IPS-20b (cell line): ENCODE measurements around the gene CDC5L.

Source experiments
- H3K27ac ChIP-seq: one replicate; pipeline ENCODE4 v1.5.1; 2013; ENCODE audit warnings: low read length
- H3K27me3 ChIP-seq: 2 replicates; pipeline ENCODE4 v1.6.1; 2013; ENCODE audit warnings: mild to moderate bottlenecking, low read length, inconsistent platforms; ENCODE audit not compliant: insufficient read depth
- H3K36me3 ChIP-seq: 2 replicates; pipeline ENCODE4 v1.6.1; 2013; ENCODE audit warnings: low read depth, mild to moderate bottlenecking, inconsistent platforms, low read length, moderate library complexity; ENCODE audit not compliant: insufficient read depth
- H3K4me1 ChIP-seq: 2 replicates; pipeline ENCODE4 v1.6.1; 2013; ENCODE audit warnings: mild to moderate bottlenecking, control low read depth, inconsistent platforms, low read length, moderate library complexity; ENCODE audit not compliant: insufficient read depth
- H3K4me3 ChIP-seq: 2 replicates; pipeline ENCODE4 v1.5.1; 2013; ENCODE audit warnings: mild to moderate bottlenecking, low read length, inconsistent platforms
- H3K9ac ChIP-seq: 2 replicates; pipeline ENCODE4 v1.6.1; 2013; ENCODE audit warnings: low read depth, mild to moderate bottlenecking, inconsistent platforms, low read length, moderate library complexity
- H3K9me3 ChIP-seq: 2 replicates; pipeline ENCODE4 v1.6.1; 2013; ENCODE audit warnings: mild to moderate bottlenecking, low read depth, low read length, inconsistent platforms; ENCODE audit not compliant: insufficient read depth

CDC5L gene

DNA sequence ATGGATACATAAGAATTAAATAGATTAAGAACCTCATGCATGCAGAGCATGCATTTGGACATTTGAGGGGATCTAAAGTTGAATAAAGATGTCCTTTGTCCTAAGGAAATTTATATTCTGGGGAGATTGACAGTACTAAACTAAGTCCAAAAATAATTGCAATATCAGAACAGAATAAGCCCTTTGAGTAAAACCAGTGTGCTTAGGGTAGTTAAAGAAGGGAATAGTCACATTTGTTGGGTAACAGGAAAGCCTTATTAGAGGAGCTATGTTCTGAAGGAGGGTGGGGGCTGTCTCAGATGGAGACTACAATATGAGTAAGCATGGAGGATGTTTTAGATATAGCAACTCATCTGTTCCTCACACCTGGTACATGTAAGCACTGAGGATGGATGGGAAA lies 35.8 kb downstream of the CDC5L start:
- Histone ChIP-seq H3K9ac (no peak overlapping the region), H3K9me3 (no peaks in the 10 kb centered on the region), H3K27me3 (no peaks in the 10 kb centered on the region), H3K4me1 (no peaks in the 10 kb centered on the region), H3K4me3 (no peak overlapping the region), H3K27ac (no peak overlapping the region), H3K36me3 (peaks cover 91% of the 10 kb centered on the region)

DNA sequence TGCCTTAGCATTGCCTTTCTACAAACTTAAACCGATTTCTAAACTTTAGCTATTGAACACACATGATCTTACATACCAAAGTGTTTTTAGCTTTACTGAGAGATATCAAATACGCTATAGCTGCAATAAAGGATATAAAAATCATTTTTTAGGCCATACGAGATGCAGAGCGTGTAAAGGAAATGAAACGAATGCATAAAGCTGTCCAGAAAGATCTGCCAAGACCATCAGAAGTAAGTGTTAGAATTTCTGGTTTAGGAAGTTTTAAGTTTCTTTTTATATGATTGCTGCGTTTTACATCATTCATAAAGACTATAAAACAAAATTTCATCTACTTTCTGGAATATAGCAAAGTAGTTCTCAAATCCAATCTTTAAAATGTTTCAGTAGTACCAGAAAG lies 38.4 kb downstream of the CDC5L start:
- peaks cover 94% of the 10 kb centered on the region for H3K36me3 ChIP-seq
- no peak overlapping the region for H3K9ac ChIP-seq
- no peaks in the 10 kb centered on the region for H3K9me3 ChIP-seq
- no peaks in the 10 kb centered on the region for H3K4me1 ChIP-seq
- H3K27me3 ChIP-seq = no peaks in the 10 kb centered on the region
- H3K4me3 ChIP-seq = no peak overlapping the region
- H3K27ac ChIP-seq = no peak overlapping the region

DNA sequence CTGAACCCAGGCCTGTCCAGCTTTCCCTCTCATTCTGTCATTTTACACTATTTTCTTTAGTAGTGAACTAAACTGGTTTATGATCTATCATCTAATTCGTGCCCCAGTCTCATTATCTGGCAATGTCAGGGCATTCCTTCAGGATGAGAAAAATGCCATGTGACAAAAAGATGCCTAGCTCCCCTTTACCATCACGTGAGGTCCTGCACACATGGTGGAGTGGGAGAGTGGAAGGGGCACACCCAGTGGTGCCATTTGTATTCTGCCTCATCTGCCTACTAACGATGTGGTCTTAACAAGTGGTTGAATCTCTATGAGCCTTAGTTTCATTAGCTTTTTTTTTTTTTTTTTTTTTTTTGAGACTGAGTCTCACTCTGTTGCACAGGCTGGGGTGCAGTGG lies 41.2 kb downstream of the CDC5L start:
- H3K4me1 ChIP-seq = no peaks in the 10 kb centered on the region
- no peaks in the 10 kb centered on the region for H3K9me3 ChIP-seq
- no peak overlapping the region for H3K9ac ChIP-seq
- H3K27ac ChIP-seq = no peak overlapping the region
- H3K27me3 ChIP-seq = no peaks in the 10 kb centered on the region
- peaks cover 90% of the 10 kb centered on the region for H3K36me3 ChIP-seq
- no peak overlapping the region for H3K4me3 ChIP-seq

GRCh38 chr6:44430326-44430725 lies 42.8 kb downstream of the CDC5L start:
- H3K27me3 ChIP-seq = no peaks in the 10 kb centered on the region
- no peak overlapping the region for H3K27ac ChIP-seq
- H3K36me3 ChIP-seq = peaks cover 79% of the 10 kb centered on the region
- no peaks in the 10 kb centered on the region for H3K9me3 ChIP-seq
- H3K4me3 ChIP-seq = no peak overlapping the region
- no peaks in the 10 kb centered on the region for H3K4me1 ChIP-seq
- H3K9ac ChIP-seq = no peak overlapping the region

DNA sequence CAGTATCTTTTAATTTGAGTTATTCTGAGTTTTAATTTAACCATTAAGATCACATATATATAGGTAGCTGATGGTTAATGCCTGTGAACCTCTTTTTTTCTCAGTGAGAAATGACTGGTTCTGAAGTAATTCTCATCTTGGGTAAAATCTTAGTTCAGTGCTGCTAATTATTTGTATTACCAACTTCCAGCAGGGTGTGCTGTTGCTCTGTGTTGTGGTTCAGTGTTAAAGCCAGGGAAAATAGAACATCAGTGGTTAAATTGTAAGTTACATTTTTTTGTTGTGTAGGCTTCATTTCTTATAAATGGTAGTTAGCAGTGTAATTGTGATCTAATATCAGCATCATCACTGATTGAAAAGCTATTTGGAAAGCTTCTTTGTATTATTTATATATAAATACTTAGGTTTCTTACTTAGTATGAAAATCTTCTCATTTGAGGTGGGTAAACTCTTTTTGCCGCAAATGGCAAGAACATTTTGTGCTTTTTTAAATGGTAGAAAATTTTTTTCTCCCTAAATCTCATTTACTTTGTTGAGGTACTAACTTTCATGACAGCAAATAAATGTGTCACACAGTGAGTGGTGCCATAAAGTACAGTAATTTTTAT lies 43.7 kb downstream of the CDC5L start:
- no peak overlapping the region for H3K9ac ChIP-seq
- H3K4me3 ChIP-seq = no peak overlapping the region
- no peak overlapping the region for H3K27ac ChIP-seq

GRCh38 chr6:44432227-44432626 lies 44.7 kb downstream of the CDC5L start:
- H3K36me3 ChIP-seq = peaks cover 61% of the 10 kb centered on the region

More for the DNA sequence above, 43.7 kb downstream of the CDC5L start:
- no peaks in the 10 kb centered on the region for H3K27me3 ChIP-seq
- no peaks in the 10 kb centered on the region for H3K4me1 ChIP-seq
- peaks cover 71% of the 10 kb centered on the region for H3K36me3 ChIP-seq
- no peaks in the 10 kb centered on the region for H3K9me3 ChIP-seq

DNA sequence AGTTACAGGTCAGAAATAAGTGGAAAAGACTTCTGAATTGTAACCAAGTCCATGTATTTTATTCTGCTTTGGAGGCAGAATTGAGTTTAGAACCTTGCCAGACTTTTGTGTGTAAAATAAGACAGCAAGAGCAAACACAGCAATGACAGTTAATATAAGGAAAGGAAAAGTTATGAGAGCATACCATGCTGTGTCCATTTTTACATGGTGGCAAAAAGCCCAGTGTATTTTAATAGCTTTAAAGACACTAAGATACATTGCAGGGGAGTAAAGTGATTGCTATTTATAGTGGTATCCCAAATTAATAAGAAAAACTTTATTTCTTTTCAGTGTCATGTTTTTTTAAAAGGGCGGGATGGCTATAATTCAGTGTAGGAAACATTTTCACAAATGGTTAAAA lies 45.2 kb downstream of the CDC5L start:
- Histone ChIP-seq H3K4me1 (no peaks in the 10 kb centered on the region), H3K27ac (no peak overlapping the region), H3K36me3 (peaks cover 59% of the 10 kb centered on the region), H3K9me3 (no peaks in the 10 kb centered on the region), H3K27me3 (no peaks in the 10 kb centered on the region), H3K4me3 (no peak overlapping the region), H3K9ac (no peak overlapping the region)

More at GRCh38 chr6:44432227-44432626, 44.7 kb downstream of the CDC5L start:
- no peak overlapping the region for H3K4me3 ChIP-seq
- H3K9me3 ChIP-seq = no peaks in the 10 kb centered on the region
- no peak overlapping the region for H3K27ac ChIP-seq
- no peaks in the 10 kb centered on the region for H3K4me1 ChIP-seq
- H3K9ac ChIP-seq = no peak overlapping the region
- H3K27me3 ChIP-seq = no peaks in the 10 kb centered on the region

GRCh38 chr6:44435500-44435899 lies 48.0 kb downstream of the CDC5L start:
- no peaks in the 10 kb centered on the region for H3K9me3 ChIP-seq
- H3K4me3 ChIP-seq = no peak overlapping the region
- peaks cover 38% of the 10 kb centered on the region for H3K36me3 ChIP-seq
- H3K9ac ChIP-seq = no peak overlapping the region
- H3K27ac ChIP-seq = no peak overlapping the region
- H3K4me1 ChIP-seq = no peaks in the 10 kb centered on the region
- no peaks in the 10 kb centered on the region for H3K27me3 ChIP-seq

DNA sequence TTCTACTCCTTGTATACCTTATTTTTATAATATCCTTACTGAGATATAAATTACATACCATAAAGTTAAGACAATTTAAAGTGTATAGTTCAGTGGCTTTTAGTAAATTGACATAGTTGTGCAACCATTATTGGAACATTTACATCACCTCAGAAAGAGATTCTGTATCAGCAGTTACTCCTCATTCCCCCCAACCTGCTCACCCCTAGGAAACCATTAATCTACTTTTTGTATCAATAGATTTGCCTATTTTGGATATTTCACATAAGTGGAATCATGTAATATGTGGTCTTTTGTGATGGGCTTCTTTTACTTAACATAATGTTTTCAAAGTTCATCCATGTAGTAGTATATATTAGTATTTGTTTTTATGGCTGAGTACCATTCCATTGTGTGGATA lies 51.3 kb downstream of the CDC5L start:
- H3K9ac ChIP-seq = no peak overlapping the region
- no peak overlapping the region for H3K4me3 ChIP-seq
- H3K9me3 ChIP-seq = no peaks in the 10 kb centered on the region
- no peaks in the 10 kb centered on the region for H3K27me3 ChIP-seq
- no peak overlapping the region for H3K27ac ChIP-seq
- H3K4me1 ChIP-seq = no peaks in the 10 kb centered on the region
- H3K36me3 ChIP-seq = peaks cover 23% of the 10 kb centered on the region

DNA sequence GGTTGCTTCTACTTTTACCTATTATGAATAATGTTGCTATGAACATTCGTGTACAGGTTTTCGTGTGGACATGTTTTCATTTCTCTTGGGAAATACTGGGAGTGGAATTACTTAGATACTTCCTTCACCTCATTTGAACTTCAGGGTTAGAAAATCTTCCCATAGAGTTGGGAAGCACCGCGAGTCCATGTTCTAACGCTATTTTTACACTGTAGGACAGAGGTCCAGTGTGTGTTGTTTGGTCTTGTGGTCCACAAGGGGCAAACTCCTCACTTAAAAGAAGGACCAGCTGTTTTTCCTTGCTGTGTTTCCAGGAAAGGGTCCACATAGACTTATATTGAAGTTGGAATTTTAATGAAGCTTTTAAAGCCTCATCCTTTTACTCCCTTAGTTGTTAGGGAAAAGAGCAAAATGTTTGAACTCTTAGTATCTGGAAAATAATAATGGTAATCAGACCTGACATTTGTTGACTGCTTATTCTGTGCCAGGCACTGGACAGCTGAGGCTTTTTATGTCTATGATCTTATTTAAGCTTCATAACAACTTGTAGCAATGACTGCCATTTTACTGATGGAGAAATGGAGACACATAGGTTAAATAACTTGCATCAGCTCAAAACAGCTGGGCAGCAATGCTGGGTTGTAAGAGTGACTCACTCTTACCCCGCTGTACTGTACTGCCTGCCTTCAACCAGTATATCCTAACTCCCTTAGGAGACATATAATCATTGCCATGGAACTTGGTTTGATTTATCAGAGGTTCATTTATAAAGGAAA lies 52.0 kb downstream of the CDC5L start:
- Histone ChIP-seq H3K4me3 (no peak overlapping the region), H3K27ac (no peak overlapping the region), H3K27me3 (no peaks in the 10 kb centered on the region), H3K36me3 (peaks cover 18% of the 10 kb centered on the region), H3K9me3 (no peaks in the 10 kb centered on the region), H3K4me1 (no peaks in the 10 kb centered on the region), H3K9ac (no peak overlapping the region)

DNA sequence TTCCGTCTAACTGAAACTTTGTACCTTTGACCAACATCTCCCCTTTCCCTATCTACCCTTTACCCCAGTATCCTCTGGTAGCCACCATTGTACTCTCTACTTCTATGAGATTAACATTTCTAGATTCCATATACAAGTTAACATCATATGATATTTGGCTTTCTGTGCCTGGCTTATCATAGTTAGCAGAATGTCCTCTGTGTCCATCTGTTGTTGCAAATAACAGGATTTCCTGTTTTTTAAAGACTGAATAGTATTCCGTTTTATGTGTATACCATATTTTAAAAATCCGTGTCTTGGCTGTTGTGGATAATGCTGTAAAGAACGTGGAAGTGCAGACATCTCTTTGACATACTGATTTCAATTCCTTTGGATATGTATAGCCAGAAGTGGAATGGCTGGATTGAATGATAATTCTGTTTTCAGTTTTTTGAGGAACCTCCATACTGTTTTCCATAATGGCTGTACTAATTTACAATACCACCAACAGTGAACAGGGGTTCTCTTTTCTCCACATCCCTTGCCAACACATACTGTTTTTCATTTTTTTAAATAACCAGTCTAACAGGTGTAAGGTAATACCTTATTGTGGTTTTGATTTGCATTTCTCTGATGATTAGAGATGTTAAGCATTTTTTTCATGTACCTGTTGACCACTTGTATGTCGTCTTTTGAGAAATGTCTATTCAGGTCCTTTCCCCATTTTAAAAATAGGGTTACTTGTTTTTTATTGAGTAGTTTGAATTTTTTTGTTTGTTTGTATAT lies 53.8 kb downstream of the CDC5L start:
- peaks cover 34% of the 10 kb centered on the region for H3K36me3 ChIP-seq
- no peak overlapping the region for H3K9ac ChIP-seq
- no peaks in the 10 kb centered on the region for H3K9me3 ChIP-seq
- H3K27me3 ChIP-seq = no peaks in the 10 kb centered on the region
- no peak overlapping the region for H3K4me3 ChIP-seq
- H3K4me1 ChIP-seq = no peaks in the 10 kb centered on the region
- H3K27ac ChIP-seq = no peak overlapping the region

DNA sequence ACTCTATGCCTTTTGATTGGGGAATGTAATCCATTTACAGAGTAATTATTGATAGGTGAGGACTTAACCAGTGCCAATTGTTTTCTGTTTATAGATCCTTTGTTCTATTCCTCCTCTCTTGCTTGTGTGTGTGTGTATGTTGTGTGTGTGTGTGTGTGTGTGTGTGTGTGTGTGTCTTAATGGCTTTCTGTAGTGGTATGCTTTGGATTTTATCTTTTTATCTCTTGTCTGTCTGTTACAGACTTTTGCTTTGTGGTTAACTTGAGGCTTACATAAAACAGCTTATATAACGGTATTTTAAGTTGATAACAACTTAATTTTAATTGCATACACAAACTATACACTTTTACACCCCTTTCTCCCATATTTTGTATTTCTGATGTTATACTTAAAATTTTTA lies 54.7 kb downstream of the CDC5L start:
- Histone ChIP-seq H3K27me3 (no peaks in the 10 kb centered on the region), H3K4me3 (no peak overlapping the region), H3K27ac (no peak overlapping the region), H3K9me3 (no peaks in the 10 kb centered on the region), H3K4me1 (no peaks in the 10 kb centered on the region), H3K9ac (no peak overlapping the region), H3K36me3 (peaks cover 43% of the 10 kb centered on the region)
